Activated CD8-positive, alpha-beta memory T cell treated with anti-CD3 and anti-CD28 coated beads for 4 hours (primary cell): ENCODE results near the gene ATP2A3.

Experiments used
- DNase-seq, 2 donors: peaks; one replicate each; pipeline ENCODE4 v3.0.0-alpha.2; 2020; ENCODE audit warnings: low read depth in 2 of 2

ATP2A3 gene

DNA sequence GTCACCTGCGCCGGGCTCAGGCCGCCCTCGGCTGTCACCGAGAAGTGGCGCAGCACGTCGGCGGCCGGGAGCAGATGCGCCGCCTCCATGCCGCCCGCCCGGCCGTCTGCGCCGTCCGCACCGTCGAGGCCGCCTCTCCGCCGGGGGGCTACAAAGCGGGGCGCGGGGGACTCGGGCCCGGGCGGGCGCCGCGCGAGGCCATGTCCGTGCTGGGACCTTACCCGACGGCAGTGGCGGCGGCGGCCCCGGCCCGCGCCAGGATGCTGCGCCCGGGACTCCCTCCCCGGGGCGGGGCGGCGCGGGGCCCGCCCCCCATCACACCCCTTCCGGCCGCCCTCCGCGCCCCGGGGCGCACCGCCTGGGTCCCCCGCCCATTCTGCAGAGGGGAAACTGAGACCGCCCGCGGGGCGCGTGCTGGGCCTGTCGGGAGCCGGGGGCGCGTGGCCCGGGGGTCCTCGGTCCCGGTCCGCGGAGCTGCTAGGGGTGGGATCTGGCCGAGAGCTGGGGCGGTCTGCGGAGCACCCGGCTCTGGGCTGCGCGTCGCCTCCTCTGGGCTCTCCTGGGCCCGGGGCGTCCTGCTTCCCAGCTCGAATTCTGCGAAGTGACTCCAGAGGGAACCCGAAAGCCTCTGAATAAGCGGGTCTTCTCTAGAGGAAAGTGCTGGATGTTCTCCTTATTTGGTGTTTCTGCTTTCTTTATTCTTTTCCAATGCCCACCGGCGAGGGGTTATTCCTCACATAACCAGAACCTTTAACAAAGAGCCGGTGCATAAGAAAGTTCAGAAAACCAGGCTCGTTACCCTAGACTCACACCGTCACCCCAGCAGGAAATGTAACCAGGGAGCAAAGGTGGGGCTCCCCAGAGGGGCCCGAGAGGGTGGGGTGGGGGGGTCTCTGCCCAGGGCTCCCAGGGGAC, at the start of gene ATP2A3:
Gene ATP2A3 (minus strand): TSS at position 235 of the 915 bp plus-strand sequence. CDS start 146 bp downstream, at position 89.
- DNase-seq, result peak; percentile 25 to 39

DNA sequence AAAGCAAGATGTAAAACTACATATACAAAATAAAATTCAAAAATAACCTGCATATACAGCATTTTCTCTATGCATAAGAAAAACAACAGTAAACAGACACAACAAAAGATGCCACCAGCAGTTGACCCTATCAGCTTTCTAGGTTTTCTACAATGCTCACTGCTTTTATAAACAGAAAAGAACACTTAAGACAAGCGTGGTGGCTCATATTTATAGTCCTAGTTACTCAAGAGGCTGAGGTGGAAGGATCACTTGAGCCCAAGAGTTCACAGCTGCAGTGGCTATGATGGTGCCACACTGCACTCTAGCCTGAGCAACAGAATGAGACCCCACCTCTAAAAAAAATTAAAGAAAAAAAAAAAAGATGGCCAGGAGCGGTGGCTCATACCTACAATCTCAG, 46.5 kb upstream of the ATP2A3 start:
- no peak for DNase-seq

DNA sequence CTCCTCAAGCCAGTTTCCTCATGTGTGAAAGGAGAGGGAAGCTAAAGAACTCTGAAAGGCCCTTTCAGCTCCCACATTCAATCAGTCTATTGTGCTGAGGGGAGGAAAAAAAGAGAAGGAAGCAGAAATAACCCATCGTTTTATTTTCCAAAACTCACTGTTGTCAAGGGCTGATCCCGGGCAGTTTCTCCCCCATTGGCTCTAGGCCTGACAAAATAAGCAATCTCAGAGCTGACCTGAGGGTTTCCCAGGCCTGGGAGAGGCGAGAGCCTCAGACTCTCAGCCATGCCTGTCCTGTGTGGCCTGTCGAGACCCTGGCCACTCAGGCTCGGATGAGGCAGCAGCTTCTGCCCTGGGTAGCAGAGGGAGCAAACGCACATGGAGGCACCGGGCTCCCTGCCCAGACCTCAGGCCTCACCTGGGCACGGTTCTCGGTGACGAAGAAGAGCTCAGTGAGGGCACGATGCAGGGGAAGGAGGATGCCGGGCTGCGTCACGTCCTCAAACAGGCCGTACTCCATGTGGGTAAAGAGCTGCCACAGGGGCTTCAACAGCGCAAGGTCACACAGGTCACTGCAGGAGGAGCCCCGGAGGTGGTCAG, 45.0 kb upstream of the ATP2A3 start:
- no peak for DNase-seq

DNA sequence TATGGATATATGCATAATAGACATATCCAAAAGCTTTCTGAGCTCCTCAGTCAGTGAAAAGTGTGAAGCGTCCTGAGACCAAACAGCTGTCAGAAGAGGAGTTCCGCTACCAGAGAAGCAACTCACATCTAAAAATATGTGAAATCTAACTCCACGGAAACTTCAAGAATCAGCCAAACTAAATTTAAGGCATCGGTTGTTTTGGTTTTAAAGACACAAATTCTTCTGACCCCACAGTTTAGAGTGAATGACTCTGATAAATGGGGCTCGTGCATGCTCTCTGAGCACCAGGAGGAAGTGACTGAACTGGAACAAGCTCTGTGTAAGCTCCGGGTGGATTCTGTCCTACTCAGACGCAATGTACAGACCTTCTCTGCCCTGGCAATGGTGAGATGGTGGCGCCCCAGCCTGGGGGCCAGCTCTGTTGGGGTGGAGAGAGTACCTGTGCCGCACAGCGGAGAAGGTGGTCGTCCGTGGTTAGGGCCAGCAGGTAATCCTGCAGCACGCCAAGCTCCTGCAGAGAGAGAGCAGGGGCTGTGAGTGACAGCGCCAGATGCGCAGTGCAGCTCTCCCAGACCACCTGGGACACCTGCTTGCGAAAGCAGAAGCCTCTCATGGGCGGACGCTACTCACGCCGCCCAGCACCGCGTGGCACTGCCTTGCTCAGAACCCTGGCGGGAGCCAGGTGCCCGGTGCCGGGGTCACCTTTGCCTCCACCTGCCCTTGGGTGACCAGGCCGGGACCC, 44.4 kb upstream of the ATP2A3 start:
- DNase-seq, result no peak

DNA sequence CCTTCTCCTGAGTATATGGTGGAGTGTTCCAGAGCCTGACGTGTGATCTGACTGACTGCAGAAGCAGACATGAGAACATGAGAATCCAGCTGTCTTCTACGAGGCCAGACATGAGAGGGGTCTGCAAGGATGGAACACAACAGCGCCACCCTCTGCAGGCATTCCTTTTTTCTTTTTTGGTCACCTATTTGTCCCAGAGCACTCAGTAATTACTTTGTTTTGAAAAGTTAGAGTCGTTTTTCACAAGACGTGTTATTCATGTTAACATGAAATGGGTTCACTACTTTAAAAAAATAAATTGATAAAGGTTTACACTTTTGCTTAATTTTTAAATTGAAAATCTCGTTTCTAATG, 43.8 kb upstream of the ATP2A3 start:
- no peak for DNase-seq

DNA sequence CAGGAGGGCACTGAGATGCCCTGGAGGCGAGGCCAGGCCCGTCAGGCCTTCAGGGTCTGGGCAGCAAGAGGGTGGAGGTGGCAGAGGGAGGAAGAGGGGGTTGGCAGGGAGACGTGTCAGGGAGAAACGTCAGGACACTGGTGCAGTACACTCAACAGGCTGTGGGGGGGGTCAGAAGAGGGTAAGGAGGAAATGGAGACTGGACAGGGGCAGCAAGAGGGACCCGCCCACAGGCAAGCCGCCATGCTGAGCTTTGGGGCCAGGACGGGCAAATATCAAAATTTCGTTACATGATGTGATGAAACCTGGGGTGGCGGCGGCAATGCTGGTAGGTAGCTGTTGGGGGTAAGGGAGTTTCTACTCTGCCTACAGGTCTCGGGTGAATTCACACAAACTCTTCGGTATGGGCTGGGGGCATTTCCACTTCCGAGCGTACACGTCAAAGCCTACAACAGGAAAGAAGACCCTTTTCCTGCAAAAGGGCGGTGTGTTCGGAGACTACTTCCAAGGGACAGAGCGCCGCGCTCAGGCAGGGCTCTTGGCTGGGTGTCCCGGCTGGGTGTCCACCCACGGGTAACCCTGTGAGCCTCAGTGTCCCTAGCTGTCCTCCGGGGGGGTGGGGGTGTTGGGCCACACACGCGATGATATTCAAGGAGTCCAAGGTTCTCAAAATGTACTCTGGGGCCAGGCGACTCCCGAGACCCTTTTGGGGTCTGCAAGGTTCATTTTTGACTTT, 43.3 kb upstream of the ATP2A3 start:
- DNase-seq, result no peak

DNA sequence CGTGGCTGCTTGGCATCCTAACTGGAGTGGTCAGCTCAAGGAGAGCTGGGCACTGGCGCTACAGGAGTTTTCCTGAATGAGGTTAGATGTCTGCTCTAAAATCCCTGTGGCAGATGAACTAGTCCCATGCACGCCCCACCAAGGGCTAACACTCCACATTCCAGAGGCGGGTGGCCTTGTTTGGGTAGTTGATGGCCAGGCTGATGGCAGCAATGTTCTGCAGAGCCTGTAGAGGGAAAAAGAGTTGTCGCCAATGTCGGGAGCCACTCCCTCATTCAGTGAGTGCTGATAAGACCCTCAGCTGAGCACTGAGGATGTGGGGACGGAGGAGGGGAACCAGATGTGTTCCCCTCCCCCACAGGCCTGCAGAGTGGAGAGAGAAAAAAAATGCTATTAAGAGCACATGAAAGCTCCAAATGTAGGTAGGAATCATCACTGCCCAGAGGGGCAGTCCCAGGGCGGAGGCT, 42.5 kb upstream of the ATP2A3 start:
- DNase-seq, result no peak

DNA sequence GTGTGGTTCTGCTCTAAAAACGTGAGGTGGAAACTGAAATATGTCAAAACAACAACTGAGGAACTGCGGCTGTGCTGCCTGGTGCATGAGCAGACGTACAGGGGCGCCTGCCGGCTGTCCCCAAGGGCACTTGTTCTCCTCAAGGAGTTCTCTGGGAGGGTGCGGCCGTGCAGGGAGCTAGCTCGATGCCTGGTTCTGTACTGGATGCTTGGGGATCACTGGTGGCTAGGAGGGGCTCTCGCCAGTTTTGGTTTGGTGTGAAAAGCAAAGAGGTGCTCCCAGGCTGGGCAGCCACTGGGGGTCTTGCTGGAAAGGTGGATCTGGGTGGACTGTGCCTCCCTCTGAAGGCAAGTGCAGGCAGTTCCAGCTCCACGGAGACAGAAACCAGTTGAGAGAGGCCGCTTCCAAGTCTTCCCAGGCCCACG, 41.9 kb upstream of the ATP2A3 start:
- DNase-seq, result no peak

DNA sequence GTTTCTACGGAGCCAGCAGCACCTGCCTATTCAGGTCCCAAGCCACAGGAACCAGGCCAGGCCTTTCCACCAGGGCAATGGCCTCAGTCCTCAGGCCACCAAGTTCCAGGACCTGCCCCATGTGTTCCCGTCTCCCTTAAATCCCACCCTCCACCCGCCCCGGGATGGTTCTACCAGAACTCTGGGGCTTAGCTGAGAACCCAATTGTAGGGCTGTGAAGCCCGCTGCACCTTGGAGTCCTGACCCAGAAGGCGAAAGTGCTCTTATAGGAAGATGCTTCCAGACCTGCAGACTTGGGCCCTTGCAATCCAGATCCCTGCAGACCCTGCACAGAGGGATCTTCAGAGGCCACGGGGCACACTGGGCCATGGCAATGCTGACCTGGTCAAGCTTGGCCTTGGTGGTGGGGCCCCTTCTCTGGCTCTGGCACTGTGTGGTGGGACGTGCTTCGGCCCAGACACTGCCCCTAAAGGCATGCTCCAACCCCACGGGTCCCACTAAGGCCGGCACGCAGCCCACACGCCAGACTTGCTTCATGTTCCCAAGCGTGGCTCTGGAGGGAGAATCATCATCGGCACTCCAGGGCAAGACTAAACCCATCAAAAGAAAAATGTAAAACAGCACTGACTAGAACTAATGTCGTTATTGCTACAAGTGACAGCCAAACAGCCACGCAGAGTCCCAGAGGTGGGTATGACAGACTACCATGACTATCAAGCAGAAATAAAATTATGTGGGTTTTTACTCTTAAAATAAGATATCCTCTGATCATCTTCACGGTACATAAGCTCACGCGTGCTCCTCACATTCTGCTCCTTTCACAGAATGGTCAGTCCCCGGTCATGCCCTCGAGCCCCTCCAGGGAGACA, 41.3 kb upstream of the ATP2A3 start:
- DNase-seq, result no peak

DNA sequence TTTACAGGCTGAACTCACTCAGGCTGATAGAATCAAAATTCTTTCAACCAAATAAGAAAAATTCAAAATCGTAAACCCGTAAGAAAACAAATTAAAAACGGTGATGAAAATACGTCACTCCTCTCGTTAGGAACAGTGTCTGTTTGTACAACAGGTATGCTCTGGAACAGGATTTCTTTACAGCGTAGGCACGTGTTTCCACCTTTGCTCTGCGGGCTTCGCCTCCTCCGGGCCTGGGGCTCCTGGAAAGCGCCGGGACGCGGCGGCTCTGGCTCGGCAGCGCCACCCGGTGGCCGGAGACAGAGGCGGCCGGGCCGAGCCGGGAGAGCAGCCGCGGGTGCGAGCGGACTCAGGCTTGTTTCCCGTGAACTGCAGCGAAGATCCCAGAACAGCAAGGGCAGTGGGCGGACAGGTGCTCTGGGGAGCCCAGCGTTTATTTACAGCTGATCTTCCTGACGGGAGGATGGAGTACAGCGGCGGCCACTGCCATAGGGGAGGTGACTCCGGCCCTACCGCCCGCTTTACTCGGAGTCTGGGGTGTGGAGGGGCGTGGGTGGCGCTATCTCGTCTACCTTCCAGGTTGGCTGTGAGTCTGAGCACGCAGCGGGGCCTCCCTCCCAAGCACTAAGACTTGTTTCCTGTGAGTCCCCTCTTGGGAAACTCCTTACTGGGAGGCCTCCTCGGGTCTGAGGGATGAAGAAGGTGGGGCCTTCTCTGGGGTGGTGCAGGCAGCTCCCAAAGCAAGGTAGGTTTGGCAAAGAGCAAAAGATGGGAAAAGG, 40.5 kb upstream of the ATP2A3 start:
- DNase-seq, result peak; percentile 7 to 30

DNA sequence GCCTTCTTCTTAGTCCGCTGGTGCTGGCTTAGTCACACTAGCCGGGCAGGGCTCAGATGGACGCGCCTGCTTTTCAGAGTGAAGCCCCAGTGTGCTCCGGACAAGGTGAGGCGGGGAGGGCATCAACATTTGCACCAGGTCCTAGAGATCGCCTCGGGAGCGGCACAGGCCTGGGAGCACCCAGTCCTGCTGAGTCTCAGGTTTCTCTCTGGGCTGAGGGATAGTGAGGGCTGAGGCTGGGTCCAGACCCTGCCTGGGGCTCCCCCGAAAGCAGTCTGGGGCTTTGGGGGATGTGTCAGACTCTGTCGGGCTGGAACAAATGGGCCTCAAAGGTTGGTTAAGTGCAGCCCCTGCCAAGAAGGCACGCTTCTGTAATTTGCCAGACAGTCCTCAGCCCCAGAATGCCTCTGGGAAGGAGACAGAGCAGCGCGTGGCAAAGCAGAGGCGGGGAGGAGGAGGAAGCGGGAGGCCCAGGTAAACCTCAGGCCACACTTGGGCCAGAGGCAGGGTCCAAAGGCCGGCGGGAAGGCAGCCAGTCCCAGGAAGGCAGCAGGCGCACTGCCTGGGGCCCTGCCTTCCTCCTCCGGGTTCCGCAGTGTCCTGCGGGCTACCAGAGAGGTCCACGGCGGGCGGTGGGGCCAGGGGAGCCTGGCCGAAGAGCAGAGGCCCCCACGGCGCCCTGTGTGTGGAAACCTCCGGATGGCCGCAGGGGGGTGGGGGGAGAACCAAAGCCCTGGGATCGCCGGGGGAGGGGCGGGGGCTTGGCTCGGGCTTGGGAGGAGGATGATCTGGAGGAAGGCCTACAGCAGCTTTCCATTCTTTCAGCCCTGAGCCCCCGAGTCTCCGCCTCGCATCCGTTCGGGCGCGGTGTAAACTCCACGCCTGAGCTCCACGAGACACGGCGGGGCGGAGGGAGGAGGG, 39.5 kb upstream of the ATP2A3 start:
- DNase-seq, result no peak

DNA sequence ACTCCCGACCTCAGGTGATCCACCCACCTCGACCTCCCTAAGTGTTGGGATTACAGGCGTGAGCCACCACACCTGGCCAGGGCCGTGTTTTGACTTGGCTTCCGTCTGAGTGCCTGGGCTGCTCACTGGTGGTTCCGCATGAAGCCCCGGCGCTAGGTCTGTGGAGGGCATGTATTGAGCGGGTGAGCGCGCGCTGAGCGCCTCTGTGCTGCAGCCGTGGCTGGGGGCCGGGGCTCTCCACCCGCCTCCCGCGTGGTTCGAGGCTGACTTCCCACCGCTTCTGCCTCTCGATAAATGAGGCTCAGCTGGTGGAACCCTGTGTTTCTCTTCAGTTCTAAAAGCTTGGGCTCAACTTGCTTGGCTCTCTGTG, 38.9 kb upstream of the ATP2A3 start:
- DNase-seq, result no peak

DNA sequence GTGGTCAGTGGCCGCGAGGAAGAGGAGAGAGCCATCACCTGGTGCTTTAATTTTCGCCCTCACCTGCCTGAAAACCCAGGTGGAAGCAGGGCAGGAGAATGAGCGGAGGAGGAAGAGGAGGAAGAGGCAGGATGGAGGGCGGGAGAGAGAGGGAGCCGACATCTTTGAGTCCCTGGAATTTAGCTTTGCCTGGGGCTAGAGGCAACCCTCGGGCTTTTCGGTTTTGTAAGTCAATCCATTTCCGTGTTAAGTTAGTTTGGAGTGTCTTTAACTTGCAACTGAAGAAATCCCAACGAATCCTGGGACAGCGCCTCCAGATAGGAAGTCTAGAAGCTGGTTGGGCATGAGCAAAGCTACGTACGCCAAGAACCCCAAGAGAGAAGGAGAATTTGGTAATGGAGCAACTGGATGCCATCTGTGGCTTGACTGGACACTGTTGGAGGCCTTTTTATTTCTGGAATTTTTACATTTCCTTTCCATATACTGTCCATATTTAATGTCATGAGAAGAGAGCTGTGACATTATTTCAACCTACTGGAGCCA, 36.9 kb upstream of the ATP2A3 start:
- DNase-seq, result no peak

DNA sequence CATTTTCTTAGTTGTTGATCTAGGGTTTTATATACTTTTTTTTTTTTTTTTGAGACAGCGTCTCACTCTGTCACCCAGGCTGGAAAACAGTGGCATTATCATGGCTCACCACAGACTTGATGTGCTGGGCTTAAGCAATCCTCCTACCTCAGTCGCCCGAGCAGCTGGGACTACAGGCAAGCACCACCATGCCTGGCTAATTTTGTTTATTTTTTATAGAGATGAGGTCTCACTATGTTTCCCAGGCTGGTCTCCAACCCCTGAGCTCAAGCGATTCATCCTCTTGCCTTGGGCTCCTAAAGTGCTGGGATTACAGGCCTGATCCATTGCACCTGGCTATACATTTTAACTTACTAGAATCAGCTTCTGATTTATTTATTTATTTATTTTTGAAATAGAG, 34.2 kb upstream of the ATP2A3 start:
- no peak for DNase-seq

DNA sequence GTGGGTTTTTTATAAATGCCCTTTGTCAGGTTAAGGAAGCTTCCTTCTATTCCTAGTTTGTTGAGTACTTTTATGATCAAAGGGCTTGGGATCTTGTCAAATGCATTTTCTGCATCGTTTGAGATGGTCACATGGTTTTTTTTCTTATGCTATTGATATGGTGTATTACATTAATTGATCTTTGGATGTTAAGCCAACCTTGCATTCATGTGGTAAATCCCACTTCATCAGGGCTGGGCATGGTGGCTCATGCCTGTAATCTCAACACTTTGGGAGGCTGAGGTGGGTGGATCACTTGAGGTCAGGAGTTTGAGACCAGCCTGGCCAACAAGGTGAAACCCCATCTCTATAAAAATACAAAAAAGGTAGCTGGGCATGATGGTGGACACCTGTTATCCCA, 30.8 kb upstream of the ATP2A3 start:
- DNase-seq, result no peak

DNA sequence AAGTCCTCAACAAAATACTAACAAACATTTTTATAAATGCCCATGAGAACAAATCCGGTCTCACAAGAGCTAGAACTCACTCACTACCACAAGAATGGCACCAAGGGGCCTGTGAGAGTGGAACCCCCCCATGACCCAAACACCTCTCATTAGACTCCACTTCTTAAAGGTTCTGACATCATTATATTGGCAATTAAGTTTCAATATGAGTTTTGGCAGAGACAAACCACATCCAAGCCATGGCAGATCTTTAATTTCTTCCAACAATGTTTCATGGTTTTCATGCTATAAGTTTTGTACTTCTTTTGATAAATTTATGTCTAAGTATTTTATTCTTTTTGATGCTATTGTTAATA, 30.0 kb upstream of the ATP2A3 start:
- DNase-seq, result no peak

DNA sequence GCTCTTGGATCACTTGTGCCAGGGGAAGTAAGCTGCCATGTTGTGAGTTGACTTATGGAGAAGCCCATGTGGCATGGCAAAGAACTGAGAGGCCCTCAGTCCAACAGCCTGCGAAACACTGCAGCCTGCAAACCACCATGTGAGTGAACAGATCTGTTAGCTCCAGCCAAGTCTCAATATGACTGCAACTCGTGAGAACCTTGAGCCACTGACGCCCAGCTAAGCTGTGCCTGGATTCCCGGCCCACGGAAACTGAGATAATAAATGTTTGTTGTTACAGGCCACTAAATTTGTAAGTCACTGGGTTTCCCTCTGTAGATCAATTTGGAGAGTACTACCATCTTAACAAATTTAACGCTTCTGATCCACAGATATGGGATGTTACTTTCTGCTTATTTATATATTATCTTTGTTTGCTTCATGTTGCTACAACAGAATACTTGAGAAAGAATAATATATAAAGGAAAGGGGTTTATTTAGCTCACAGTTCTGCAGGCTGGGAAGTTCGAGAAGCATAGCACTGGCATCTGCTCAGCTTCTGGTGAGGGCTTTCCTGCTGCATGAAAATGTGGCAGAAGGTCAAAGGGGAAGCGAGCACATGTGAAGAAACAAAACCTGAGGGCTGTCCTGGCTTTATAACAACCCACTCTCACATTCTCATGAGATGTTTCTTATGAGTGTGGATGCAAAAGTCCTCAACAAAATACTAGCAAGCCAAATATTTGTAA, 29.4 kb upstream of the ATP2A3 start:
- no peak for DNase-seq

DNA sequence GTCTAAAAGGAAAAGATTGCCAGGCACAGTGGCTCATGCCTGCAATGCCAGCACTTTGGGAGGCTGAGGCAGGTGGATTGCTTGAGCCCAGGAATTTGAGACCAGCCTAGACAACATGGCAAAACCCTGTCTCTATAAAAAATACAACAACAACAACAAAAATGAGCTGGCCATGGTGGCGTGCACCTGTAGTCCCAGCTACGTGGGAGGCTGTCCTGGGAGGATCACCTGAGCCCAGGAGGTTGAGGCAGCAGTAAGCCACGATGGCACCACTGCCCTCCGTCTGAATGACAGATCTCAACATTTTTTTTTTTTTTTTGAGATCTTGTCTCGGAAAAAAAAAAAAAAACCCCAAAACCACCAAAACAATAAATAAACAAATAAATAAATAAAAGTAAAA, 28.1 kb upstream of the ATP2A3 start:
- DNase-seq, result no peak
